Measurements from ENCODE around the gene EEPD1.
"Not testable (repeated sequence)": the region's sequence is repeated elsewhere in the genome, so short reads cannot be mapped to it uniquely, and the experiment has no call there.

The EEPD1 gene

DNA sequence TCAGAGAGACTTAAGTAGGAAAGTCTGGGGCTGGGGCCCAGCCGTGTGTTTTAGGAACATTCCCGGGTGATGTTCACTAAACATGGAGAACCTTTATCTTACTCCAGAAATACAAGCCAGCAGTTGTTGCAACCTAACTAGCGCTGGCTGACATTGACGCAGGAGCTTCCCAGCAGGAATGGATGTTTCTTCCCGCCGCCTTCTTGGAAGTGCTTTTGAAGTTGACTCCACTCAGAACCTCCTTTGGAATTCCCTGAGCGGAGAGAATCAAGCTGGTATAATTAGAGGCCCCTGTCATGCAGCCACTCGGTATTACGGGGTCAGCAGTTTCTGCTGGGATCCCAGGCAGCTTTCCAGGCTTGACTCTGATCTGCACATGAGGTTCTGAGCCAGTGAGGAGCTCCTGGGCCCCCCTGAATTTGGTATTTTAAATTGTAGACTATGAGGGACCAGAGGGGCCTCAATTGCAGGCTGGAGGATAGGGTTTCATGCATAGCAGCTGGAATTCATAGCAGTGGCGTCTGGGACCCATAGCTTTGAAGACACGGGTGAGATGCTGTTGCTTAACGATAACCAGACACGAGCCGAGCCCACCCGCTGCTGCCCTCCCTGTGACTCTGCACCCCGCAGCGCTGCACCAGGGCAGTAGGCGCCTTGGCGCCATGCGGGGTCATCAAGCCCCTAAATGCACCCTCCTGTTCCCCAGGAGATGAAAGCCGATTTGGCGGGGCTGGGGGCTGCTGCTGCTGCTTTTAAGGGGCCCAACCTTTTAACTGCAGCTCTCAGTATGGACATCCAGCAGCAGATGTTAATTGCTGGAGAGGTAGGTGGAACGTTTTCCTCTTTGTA is 61.8 kb downstream of the EEPD1 start:
- no peak for DNase-seq (ENCODE audit: low read depth in 1 of 2, low spot score in 1 of 2)

DNA sequence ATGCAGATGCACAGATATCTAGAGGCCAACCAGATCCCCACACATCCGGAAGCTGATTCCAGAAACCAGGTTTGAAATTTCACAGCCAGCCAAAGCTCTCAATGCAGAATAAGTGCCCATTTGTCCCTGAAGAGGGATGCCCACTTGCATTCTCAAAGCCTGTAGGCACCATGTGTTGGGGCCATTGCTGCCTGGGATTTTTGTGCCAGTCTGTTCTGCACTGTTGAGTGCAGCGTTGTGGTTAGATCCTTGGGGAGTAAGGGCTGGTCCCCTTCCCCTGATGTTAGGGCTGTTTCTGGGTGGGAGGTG is 62.4 kb downstream of the EEPD1 start:
- DNase-seq (ENCODE audit: low read depth in 1 of 2, low spot score in 1 of 2): no peak

DNA sequence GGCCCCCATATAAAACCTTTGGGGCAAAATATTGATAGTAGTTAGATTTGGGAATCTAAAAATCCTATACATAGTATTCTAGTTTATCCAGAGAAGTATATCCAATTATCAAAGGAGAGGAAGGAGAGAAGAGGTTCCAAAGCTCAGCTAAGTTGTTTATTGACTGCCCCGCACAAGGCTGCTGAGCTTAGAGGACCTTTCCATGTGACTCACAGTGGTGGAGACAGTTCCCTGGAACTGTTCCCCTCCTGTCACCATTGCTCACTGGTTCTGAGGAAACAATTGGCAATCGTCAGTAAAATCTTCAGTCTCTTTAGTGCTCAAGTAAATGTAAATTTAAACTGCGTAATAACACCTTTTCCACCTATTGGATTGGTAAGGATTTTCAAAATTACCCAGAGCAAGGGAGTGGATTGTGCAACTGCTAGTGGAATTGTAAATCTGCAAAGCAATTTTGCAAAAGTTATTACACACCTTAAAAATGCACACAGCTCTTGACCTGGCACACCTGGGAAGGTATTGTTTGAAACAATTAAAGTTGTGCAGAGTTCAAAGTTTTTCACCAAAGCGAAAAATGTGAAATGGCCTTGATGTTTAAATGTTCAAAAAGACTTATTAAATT is 63.1 kb downstream of the EEPD1 start:
- DNase-seq (ENCODE audit: low read depth in 1 of 2, low spot score in 1 of 2): no peak

DNA sequence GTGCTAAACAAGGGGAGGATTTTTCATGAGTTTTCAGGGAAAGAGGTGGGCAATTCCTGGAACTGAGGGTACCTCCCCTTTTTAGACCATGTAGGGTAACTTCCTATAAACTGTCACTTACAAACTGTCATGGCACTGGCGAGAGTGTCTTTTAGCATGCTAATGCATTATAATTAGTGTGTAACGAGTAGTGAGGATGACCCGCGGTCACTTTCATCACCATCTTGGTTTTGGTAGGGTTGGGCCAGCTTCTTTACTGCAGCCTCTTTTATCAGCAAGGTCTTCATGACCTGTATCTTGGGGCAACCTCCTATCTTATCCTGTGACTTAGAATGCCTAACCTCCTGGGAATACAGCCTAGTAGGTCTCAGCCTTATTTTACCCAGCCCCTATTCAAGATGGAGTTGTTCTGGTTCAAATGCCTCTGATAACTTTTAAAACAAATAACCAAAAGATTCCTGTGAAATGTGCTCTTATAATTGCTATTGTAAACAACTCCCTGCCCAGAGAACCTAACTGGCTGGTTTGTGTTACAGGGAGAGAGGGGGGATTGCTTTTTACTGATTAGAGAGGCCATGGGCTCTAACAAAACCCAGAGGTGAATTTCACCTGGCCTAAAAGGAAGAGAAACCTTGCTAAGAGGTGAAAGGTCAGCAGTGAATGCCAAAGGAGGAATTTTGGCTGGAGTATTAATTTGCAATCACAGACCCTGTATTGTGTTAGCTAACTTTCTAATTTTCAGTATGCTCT is 64.3 kb downstream of the EEPD1 start:
- no peak for DNase-seq (ENCODE audit: low read depth in 1 of 2, low spot score in 1 of 2)

DNA sequence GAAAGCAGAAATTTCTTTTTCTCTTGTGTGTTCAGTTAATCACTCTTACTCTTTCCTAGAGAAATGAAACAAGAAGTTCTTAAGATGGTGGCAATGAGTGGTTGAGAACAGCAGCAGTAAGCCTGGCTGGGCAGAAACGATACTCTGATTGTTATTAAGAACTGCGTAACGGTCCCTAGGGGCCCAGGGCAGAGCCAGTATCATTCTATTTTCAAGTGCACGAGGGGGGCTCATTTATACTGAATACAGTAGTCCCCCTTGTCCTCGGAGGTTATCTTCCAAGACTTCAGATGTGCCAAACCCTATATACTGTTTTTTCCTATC is 64.9 kb downstream of the EEPD1 start:
- no peak for DNase-seq (ENCODE audit: low read depth in 1 of 2, low spot score in 1 of 2)

DNA sequence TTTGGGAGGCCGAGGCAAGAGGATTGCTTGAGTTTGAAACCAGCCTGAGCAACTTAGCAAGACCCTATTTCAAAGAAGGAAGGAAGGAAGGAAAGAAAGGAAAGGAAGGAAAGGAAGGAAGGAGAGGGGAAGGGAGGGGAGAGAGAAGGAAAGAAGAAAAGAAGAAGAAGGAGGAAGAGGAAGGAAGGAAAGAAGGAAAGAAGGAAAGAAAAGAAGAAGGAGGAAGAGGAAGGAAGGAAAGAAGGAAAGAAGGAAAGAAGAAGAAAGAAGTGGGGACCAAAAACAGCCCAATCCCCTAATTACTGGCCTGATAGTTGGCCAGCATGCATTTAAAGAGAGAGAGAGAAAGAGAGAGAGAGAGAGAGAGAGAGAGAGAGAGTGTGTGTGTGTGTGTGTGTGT is 66.4 kb downstream of the EEPD1 start:
- no peak for DNase-seq (ENCODE audit: low read depth in 1 of 2, low spot score in 1 of 2)

DNA sequence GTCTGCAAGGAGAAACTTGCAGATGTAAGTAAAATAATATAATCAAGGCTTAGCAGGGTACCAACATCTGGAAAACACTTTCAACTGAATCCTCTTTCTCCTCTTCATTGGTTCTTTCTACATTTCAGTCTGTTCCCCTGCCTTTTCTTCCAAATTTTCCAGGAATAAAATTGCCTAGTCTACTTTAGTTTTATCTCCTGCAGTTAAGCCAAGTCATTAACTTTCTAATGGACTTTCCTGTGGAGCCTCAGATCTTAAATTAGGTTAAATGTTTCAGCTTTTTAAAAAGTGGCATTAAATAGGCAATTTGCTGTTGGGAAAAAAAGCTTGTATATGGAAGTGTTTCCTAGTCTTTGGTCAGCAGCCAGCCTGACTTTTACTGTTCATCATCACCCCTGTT is 70.8 kb downstream of the EEPD1 start:
- DNase-seq (ENCODE audit: low read depth in 1 of 2, low spot score in 1 of 2): no peak

DNA sequence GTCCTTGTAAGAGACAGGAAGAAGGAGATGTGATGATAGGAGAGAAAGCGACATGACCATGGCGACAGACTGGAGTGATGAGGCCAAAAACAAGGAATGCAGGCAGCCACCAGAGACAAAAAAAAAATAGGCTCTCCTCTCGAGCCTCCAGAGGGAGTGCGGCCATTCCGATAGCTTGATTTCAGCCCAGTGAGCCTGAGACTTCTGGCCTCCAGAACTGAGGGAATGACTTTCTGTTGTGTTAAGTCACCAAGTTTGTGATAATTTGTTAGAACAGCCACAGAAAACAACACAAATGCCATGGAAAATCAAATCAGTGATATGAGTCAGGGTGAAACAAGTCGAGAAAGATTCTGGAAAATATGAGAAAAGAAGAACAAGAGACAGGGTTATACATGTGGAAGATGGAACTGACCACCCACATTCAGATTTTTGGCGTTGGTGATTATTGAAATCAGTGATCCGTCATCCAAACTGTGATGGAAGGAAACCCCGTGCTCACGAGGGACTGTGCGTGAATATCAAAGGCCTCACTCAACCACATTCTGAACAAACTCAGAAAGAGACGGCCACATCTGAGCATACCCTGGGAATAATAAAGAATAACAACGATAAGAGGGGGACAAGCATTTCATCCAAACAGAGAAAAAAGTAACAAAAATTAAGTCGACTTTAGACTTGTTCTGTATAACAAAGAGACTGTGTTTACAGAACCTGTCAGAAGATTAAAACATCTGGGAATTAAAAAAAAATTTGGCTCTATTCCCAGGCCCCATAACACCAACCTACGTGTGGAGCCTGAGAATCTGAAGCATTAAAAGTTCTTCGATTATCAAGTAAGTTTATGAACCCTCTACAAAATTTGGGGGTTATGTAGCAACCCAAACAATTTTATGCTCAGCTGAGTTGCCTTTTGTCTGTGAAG is 72.1 kb downstream of the EEPD1 start:
- DNase-seq (ENCODE audit: low read depth in 1 of 2, low spot score in 1 of 2): no peak

DNA sequence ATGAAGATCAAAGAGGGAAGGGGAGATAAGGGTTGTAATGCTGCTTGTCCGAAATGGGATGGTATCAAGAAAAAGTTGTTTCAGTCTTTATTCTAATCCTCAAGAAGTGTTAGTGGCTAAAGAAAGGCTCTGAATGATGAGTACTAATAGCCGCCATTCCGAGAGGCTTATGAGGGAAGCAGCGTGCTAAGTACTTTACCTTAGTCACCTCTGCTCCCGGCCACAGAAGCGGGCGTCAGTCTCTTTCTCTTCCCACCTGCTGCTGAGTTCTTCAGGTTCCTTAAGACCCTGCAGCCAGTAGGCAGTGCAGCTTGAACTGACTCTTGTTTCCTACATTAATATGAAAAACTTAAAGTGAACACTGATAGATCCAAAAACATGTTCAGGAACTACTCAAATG is 73.1 kb downstream of the EEPD1 start:
- no peak for DNase-seq (ENCODE audit: low read depth in 1 of 2, low spot score in 1 of 2)

DNA sequence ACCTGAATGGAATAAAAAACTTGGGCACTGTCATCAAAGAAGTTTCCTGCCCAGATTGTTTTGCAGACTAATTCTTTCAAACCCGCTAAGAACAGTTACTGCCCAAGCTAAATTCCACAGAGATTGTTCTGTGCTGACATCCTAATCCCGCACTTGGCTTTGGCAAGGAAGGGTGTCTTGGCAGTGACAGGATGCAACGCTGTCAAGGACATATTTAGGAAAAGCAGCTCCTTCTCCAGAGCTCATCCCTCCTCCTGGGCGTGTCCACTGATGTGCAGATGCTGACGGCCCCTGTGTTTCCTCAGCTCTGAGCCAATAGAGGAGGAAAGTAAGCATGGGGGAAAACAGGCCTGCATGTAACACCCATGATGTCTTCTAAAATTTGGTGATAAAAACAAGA is 74.2 kb downstream of the EEPD1 start:
- no peak for DNase-seq (ENCODE audit: low read depth in 1 of 2, low spot score in 1 of 2)

DNA sequence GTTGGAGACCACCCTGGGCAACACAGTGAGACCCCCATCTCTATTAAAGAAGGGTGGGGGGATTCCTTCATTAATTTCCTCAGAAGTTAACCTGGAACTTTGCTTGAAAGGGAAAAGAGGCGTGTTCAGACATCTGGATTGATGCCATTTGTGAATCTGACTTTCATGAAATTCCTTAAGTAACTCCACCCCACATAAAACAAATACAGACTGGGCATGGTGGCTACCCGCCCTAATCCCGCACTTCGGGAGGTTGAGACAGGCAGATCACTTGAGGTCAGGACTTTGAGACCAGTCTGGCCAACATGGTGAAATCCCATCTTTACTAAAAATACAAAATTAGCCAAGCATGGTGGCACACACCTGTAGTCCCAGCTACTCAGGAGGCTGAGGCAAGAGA is 75.0 kb downstream of the EEPD1 start:
- DNase-seq (ENCODE audit: low read depth in 1 of 2, low spot score in 1 of 2): no peak

DNA sequence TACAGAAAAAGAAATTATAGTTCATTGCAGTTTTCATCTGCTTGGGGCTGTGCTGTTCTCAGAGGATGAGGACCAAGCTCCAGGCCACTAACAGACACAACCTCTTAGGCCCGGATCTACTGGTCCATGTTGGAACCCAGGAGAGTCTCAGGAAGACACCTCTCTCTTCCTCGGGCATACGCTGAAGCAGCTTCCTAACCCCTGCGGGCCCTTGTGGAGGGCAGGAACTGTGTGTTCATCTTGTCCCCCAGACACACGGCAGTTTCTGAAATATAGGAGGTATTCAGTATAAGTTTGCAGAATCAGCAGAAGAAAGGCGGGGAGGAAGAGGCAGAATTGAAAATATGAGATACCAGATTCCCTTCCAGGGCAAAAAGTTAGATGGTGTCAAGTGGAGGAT is 78.4 kb downstream of the EEPD1 start:
- no peak for DNase-seq (ENCODE audit: low read depth in 1 of 2, low spot score in 1 of 2)

DNA sequence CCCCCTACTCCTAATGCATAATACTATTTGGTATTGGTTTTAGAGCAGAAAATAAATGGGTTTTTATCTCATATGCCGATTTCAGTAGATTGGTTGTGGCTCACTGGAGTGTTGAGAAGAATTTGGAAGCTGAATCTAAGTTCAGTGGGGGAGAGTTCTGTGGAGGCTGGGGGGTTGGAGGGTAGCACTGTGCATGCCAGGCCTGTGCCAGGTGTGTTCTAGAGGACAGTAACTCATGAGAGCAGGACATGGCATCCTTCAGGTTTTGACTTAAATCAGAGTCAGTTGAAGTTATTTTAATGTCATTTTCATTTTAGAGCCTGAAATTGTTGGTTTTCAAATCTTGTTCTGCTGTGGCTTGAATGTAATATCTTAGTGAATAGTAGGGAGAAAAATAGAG is 79.5 kb downstream of the EEPD1 start:
- no peak for DNase-seq (ENCODE audit: low read depth in 1 of 2, low spot score in 1 of 2)

DNA sequence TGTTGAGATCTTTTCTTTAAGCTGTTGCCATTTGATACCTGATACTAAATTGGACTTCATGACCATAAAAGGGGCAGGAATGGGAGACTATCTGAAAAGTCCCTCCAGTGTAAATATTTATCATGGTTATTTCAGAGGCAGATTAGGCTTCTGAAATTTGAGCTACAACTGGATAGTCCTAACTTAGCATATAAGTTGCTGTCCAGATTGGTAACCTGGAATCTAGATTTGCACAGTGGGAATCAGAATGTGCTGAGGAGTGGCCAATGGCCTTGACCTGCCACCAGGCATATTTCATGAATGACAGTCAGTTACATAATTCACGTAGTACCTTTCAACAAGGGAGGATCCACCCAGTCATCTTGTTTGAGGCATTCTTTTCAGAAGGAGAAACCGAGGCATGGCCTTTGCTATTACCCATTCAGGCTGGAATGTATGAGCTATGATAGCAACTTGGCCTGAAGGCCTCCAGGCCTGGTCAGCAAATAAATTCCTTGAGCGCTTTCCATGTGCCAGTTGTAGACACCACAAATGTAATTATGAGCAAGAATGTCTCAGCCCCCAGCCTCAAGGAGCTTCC is 80.0 kb downstream of the EEPD1 start:
- DNase-seq (ENCODE audit: low read depth in 1 of 2, low spot score in 1 of 2): no peak

DNA sequence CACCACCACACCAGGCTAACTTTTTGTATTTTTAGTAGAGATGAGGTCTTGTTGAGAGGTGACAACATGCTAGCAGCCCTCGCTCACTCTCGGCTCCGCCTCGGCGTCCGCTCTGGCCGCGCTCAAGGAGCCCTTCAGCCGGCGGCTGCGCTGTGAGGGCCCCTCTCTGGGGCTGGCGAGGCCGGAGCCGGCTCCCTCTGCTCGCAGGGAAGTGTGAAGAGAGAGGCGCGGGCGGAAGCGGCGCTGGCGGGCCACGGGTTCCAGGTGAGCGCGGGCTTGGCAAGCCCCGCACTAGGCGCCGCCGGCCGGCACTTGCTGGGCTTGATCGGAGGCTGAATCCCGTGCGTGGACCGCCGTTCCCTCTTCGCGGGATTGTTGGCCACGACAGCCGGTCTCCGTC is 83.0 kb downstream of the EEPD1 start:
- no peak for DNase-seq (ENCODE audit: low read depth in 1 of 2, low spot score in 1 of 2)

DNA sequence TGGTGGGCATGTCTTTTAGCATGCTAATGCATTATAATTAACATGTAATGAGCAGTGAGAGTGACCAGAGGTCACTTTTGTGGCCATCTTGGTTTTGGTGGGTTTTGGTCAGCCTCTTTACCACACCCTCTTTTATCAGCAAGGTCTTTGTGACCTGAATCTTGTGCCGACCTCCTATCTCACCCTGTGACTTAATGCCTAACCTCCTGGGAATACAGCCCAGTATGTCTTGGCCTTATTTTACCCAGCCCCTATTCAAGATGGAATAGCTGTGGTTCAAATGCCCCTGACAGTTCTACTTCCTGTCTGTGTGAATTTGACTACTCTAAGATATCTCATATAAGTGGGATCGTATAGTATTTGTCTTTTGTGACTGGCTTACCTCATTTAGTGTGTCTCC is 85.1 kb downstream of the EEPD1 start:
- no peak for DNase-seq (ENCODE audit: low read depth in 1 of 2, low spot score in 1 of 2)

DNA sequence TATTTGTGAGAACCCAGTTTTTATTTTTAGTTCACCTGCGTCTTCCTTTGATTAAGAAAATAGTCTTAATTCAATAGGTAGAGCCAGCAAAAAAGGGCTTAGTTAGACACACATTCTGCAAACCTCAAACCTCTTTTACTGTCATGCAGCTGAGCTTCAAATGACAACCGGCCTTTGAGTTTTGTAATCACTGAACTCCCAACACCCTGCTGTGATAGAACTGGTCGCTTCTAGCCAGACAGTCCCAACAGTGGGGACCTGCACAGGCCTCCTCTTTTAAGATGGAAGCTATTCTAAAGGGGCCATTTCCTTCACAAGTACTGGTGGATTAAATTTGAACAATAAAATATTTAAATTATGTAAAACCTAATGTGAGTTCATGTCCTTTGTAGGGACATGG is 90.3 kb downstream of the EEPD1 start:
- DNase-seq (ENCODE audit: low read depth in 1 of 2, low spot score in 1 of 2): not testable (repeated sequence)

DNA sequence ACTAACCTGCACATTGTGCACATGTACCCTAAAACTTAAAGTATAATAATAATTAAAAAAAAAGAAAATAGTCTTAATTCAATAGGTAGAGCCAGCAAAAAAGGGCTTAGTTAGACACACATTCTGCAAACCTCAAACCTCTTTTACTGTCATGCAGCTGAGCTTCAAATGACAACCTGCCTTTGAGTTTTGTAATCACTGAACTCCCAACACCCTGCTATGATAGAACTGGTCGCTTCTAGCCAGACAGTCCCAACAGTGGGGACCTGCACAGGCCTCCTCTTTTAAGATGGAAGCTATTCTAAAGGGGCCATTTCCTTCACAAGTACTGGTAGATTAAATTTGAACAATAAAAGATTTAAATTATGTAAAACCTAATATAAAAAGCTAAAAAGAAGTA is 90.9 kb downstream of the EEPD1 start:
- DNase-seq (ENCODE audit: low read depth in 1 of 2, low spot score in 1 of 2): not testable (repeated sequence)

DNA sequence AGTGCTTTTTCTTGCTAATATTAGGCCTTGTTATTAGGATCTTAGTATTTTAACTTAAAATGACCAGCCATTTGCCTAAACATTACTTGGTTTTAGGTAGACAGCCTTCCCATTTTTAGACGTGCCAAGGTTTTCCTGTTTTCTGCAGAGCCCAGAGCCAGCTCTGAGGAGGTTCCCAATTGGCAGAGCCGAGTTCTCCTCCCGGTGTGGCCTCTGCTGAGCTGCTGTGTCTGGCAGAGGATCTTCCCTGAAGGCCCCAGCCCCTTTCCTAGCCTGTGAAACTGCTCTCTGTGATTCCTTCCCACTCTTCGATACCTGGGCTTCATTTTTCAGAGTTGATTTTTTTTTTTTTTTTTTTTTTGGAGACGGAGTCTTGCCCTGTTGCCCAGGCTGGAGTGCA is 91.4 kb downstream of the EEPD1 start:
- DNase-seq (ENCODE audit: low read depth in 1 of 2, low spot score in 1 of 2): no peak

DNA sequence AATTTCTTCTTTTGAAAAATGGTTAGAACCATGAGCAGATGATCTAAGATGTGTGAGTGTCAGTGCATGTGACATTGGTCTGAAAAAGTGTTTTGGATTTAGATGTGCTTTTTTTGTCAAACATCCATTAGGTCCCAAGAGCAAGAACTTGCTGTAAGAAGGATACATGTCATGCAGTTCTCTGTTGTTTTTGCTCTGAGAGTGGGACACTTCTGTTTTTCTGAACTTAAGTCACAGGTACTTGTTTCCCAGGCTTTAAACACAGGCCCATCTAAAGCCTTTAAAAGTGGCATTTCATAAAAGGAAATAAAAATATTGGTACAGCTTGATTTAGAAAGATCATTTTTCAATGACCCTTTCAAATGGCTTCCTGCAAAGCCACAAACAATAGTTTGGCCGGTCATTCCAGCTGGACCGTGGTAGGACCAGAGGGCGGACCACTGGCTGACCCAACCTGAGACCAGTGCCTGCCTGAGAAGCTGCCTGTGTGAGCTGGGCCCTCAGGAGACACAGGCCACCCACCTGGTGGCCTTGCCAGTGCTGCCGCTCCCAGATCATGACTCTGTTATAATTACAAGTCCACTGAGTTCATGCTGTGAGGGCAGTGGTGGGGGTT is 92.7 kb downstream of the EEPD1 start:
- no peak for DNase-seq (ENCODE audit: low read depth in 1 of 2, low spot score in 1 of 2)

DNA sequence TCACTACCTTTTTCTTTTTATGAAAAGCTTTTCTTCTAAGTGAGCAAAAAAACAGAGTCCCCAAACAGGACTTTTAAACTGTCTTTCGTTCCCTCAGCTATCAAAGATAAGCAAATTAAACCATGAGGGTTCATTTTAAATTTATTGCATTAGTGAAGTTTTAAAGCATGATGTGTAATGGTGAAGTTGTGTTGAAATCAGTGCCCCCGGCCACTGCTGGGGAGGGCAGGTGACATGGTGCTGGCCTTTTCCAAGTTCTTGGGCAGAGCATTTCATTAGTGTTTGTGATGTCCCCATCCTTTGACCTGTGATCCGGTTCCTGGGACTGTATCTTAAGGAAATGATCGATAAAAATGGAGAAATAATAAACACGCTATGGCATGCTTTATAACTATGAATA is 96.0 kb downstream of the EEPD1 start:
- DNase-seq (ENCODE audit: low read depth in 1 of 2, low spot score in 1 of 2): no peak
